ENCODE measurements around the gene RBMX.
A peak's percentile ranks its signal among the peaks of the same experiment; 100 is the strongest.

The RBMX gene

GRCh38 chrX:136865270-136866158 is 15.0 kb downstream of the RBMX start:
- no peak for TF ChIP-seq CTCF (IDR thresholded peaks at IDR 0.05; ENCODE audit: control extremely low read depth, extremely low read depth, low read depth, missing control alignments)
- DNase-seq (ENCODE audit: extremely low spot score), result no peak
- ChIA-PET POLR2A (interaction anchor here (0.7 kb wide), 1 partner anchor 359 kb away, joined by 3 read pairs; no protein-coding TSS in a partner anchor), CTCF (no interaction called here)

GRCh38 chrX:136863826-136864225 is 16.7 kb downstream of the RBMX start:
- DNase-seq (ENCODE audit: extremely low spot score), result no peak
- ChIA-PET CTCF (no interaction called here), POLR2A (interaction anchor here (0.6 to 0.7 kb wide), 2 partner anchors 12 to 61 kb away, joined by 4 to 7 read pairs; no protein-coding TSS in a partner anchor)
- no peak for TF ChIP-seq CTCF (IDR thresholded peaks at IDR 0.05; ENCODE audit: control extremely low read depth, extremely low read depth, low read depth, missing control alignments)

- POLR2A ChIA-PET, result interaction anchor here (1.3 kb wide), 1 partner anchor 9 kb away, joined by 5 read pairs; no protein-coding TSS in a partner anchor
- DNase-seq (ENCODE audit: extremely low spot score), result no peak
- CTCF ChIA-PET, result no interaction called here
- no peak for TF ChIP-seq CTCF (IDR thresholded peaks at IDR 0.05; ENCODE audit: control extremely low read depth, extremely low read depth, low read depth, missing control alignments)
These were observed 18.0 kb downstream of the RBMX start for GRCh38 chrX:136862546-136862945.

- ChIA-PET POLR2A (no interaction called here), CTCF (no interaction called here)
- no peak for TF ChIP-seq CTCF (IDR thresholded peaks at IDR 0.05; ENCODE audit: control extremely low read depth, extremely low read depth, low read depth, missing control alignments)
- no peak for DNase-seq (ENCODE audit: extremely low spot score)
These were observed 18.6 kb downstream of the RBMX start for GRCh38 chrX:136861877-136862276.

GRCh38 chrX:136858007-136858756 is 22.3 kb downstream of the RBMX start:
- no peak for DNase-seq (ENCODE audit: extremely low spot score)
- CTCF ChIA-PET, result no interaction called here
- no peak for TF ChIP-seq CTCF (IDR thresholded peaks at IDR 0.05; ENCODE audit: control extremely low read depth, extremely low read depth, low read depth, missing control alignments)
- POLR2A ChIA-PET, result no interaction called here

- ChIA-PET CTCF (no interaction called here), POLR2A (no interaction called here)
- TF ChIP-seq CTCF (IDR thresholded peaks at IDR 0.05; ENCODE audit: control extremely low read depth, extremely low read depth, low read depth, missing control alignments), result no peak
- peak; percentile 33 for DNase-seq (ENCODE audit: extremely low spot score)
These were observed 24.0 kb downstream of the RBMX start for GRCh38 chrX:136856551-136856950.
